GM23338 (cell line): Measurements from ENCODE around the gene THSD4. TPM values are rescaled to one million over a fixed set of nuclear protein-coding genes. Genes with fewer than 3 reads are reported as not detected.

Experiments
- ATAC-seq: fragments of 200-7000 bp; cut with Tn5 transposase; 3 replicates; pipeline ENCODE4 v1.9.1; 2020
- DNase-seq: peaks from one replicate; pipeline ENCODE4 v3.0.0-alpha.2; 2015; ENCODE audit warnings: low spot score
- H2AFZ ChIP-seq: fragments of 200-600 bp; sonication (generic); 2 replicates; pipeline ENCODE4 v1.8.0; 2016; ENCODE audit warnings: antibody characterized with exemption, mild to moderate bottlenecking, moderate library complexity
- H3F3A ChIP-seq: fragments of 200-600 bp; sonication (generic); replicated peaks from 2 replicates; pipeline ENCODE4 v1.8.0; 2017; ENCODE audit warnings: antibody characterized with exemption, mixed run types, low read depth
- H3K27ac ChIP-seq: fragments of 200-600 bp; sonication (generic); 2 replicates; pipeline ENCODE4 v1.6.1; 2016; ENCODE audit warnings: low read depth
- H3K27me3 ChIP-seq: fragments of 200-600 bp; sonication (generic); 2 replicates; pipeline ENCODE4 v1.8.0; 2016; ENCODE audit warnings: mild to moderate bottlenecking, mixed run types, moderate library complexity; ENCODE audit not compliant: insufficient read depth
- H3K36me3 ChIP-seq: fragments of 200-600 bp; sonication (generic); 2 replicates; pipeline ENCODE4 v1.8.0; 2016; ENCODE audit warnings: mild to moderate bottlenecking; ENCODE audit not compliant: insufficient read depth
- H3K4me1 ChIP-seq: fragments of 200-600 bp; sonication (generic); 2 replicates; pipeline ENCODE4 v1.8.0; 2016; ENCODE audit warnings: mild to moderate bottlenecking, moderate library complexity; ENCODE audit not compliant: insufficient read depth
- H3K4me2 ChIP-seq: fragments of 200-600 bp; sonication (generic); 2 replicates; pipeline ENCODE4 v1.7.1; 2017; ENCODE audit warnings: mixed run types
- H3K4me3 ChIP-seq: fragments of 200-600 bp; sonication (generic); 2 replicates; pipeline ENCODE4 v1.6.1; 2016; ENCODE audit warnings: mixed run types
- H3K79me2 ChIP-seq: fragments of 200-600 bp; sonication (generic); replicated peaks from 2 replicates; pipeline ENCODE4 v1.8.0; 2017; ENCODE audit warnings: mild to moderate bottlenecking; ENCODE audit not compliant: insufficient read depth
- H3K9me2 ChIP-seq: fragments of 200-600 bp; sonication (generic); 2 replicates; pipeline ENCODE4 v1.8.0; 2017; ENCODE audit not compliant: insufficient read depth
- H4K20me1 ChIP-seq: fragments of 200-600 bp; sonication (generic); replicated peaks from 2 replicates; pipeline ENCODE4 v1.8.0; 2017; ENCODE audit warnings: mild to moderate bottlenecking; ENCODE audit not compliant: insufficient read depth
- H3K27ac Mint-ChIP-seq: 2 replicates; pipeline ENCODE4 v1.8.0; 2020; ENCODE audit warnings: inconsistent platforms, mild to moderate bottlenecking, moderate library complexity, mixed read lengths
- H3K27me3 Mint-ChIP-seq: 3 replicates; pipeline ENCODE4 v1.8.0; 2022; ENCODE audit warnings: low read depth, mild to moderate bottlenecking, moderate library complexity, mixed read lengths, inconsistent platforms; ENCODE audit not compliant: insufficient read depth, poor library complexity
- H3K36me3 Mint-ChIP-seq: 3 replicates; pipeline ENCODE4 v1.8.0; 2021; ENCODE audit warnings: low read depth, mild to moderate bottlenecking, inconsistent platforms, moderate library complexity, mixed read lengths
- H3K4me1 Mint-ChIP-seq: 3 replicates; pipeline ENCODE4 v1.8.0; 2020; ENCODE audit warnings: mild to moderate bottlenecking, inconsistent platforms, mixed read lengths
- H3K4me3 Mint-ChIP-seq: 3 replicates; pipeline ENCODE4 v1.8.0; 2021; ENCODE audit warnings: moderate library complexity, mild to moderate bottlenecking, inconsistent platforms, mixed read lengths
- H3K9me3 Mint-ChIP-seq: 3 replicates; pipeline ENCODE4 v1.8.0; 2020; ENCODE audit warnings: moderate library complexity, mild to moderate bottlenecking, inconsistent platforms, mixed read lengths
- CREB1 ChIP-seq: fragments of 250-450 bp; sonication (Bioruptor Pico); IDR thresholded peaks from 2 replicates; pipeline ENCODE4 v1.5.0; 2020; ENCODE audit warnings: low read depth, mild to moderate bottlenecking, moderate library complexity
- CTCF ChIP-seq, 2 experiments: fragments of 200-600 bp in 1 of 2; sonication (generic) in 1 of 2; conservative IDR thresholded peaks; 2 replicates each; pipeline versions ENCODE4 v1.5.1 to v1.6.1; 2016 to 2017; ENCODE audit warnings: antibody characterized with exemption in 2 of 2, low read depth in 2 of 2, mild to moderate bottlenecking in 2 of 2, moderate library complexity in 1 of 2
- EZH2 ChIP-seq: fragments of 200-600 bp; sonication (generic); IDR thresholded peaks from one replicate; pipeline ENCODE4 v1.8.0; 2017; ENCODE audit warnings: antibody characterized with exemption, mild to moderate bottlenecking, low read depth; ENCODE audit not compliant: unreplicated experiment
- EZH2phosphoT487 ChIP-seq: fragments of 200-600 bp; sonication (generic); IDR thresholded peaks from one replicate; pipeline ENCODE4 v1.8.1; 2018; ENCODE audit warnings: antibody characterized with exemption; ENCODE audit not compliant: unreplicated experiment
- JUNB ChIP-seq: IDR thresholded peaks from one replicate; pipeline ENCODE4 v1.6.1; 2016; ENCODE audit warnings: antibody characterized with exemption; ENCODE audit not compliant: unreplicated experiment
- NANOG ChIP-seq: IDR thresholded peaks from 2 replicates; pipeline ENCODE4 v1.6.1; 2016; ENCODE audit warnings: antibody characterized with exemption, borderline replicate concordance
- POLR2AphosphoS5 ChIP-seq: IDR thresholded peaks from 2 replicates; pipeline ENCODE4 v1.6.1; 2016; ENCODE audit warnings: antibody characterized with exemption, low read depth
- REST ChIP-seq: IDR thresholded peaks from one replicate; pipeline ENCODE4 v1.6.1; 2018; ENCODE audit warnings: antibody characterized with exemption; ENCODE audit not compliant: unreplicated experiment
- STAT1 ChIP-seq: IDR thresholded peaks from one replicate; pipeline ENCODE4 v1.6.1; 2016; ENCODE audit warnings: antibody characterized with exemption; ENCODE audit not compliant: unreplicated experiment
- ZNF114 ChIP-seq: fragments of 250-450 bp; sonication (Bioruptor Pico); IDR thresholded peaks from 2 replicates; pipeline ENCODE4 v1.5.0; 2020; ENCODE audit warnings: mild to moderate bottlenecking, moderate library complexity
- ZNF331 ChIP-seq: fragments of 250-450 bp; sonication (Bioruptor Pico); IDR thresholded peaks from 2 replicates; pipeline ENCODE4 v1.5.0; 2020; ENCODE audit warnings: low read depth, mild to moderate bottlenecking, moderate library complexity
- ZNF462 ChIP-seq: fragments of 250-450 bp; sonication (Bioruptor Pico); IDR thresholded peaks from 2 replicates; pipeline ENCODE4 v1.5.0; 2020; ENCODE audit warnings: mild to moderate bottlenecking, moderate library complexity
- polyA plus RNA-seq: library from polyadenylated mRNA; unstranded; fragments of >200 nt; fragmentation: Nextera tagmentation; extraction: Ambion mirVana; gene quantifications from 2 replicates; pipeline ENCODE4 v1.2.1, GENCODE V29; 2016
- total RNA-seq: library from RNA; depleted of rRNA; stranded (reverse); fragments of >200 nt; shearing (Covaris generic); gene quantifications from 2 replicates; pipeline ENCODE4 v1.2.3, GENCODE V29; 2014
- TF ChIP-seq, protein P1 (sequence below): IDR thresholded peaks from 2 replicates; pipeline ENCODE4 v1.6.1; 2016; ENCODE audit warnings: antibody characterized with exemption

Gene THSD4
- total and polyA plus RNA-seq, 2 experiments from 2014 or later: 2.0 to 7.4 TPM

DNA sequence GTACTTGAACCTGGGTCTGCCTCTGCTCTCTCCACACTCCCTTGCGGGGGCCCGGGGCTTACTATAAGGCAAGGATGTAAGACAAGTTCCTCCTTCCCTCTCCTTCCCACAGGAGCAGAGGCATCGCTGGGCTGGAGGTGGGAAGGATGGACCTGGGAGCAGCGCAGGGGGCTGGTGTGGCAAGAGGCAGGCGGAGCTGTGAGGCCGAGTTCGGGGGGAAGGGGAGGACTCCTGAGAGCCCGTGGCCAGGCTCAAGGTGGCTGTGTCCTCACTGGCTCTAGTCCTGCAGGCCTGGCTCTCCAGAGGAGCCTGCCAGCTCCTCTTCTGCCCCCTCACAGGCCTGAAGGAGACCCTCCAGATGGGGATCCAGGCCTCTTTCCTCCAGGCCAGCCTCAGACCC, 694.1 kb downstream of the THSD4 start:
- H3K36me3 Mint-ChIP-seq: no peaks in the 10 kb centered on the region; the same call in 2 of the 3 replicates
- no peaks in the 10 kb centered on the region for H3K9me2 ChIP-seq
- no peak for DNase-seq
- no peak overlapping the region for H3K4me2 ChIP-seq
- peaks cover 10% of the 10 kb centered on the region for H3K27me3 Mint-ChIP-seq
- H3K4me1 ChIP-seq: peaks cover 25% of the 10 kb centered on the region
- TF ChIP-seq EZH2phosphoT487 (no peak), CREB1 (CRISPR knock-in tag) (no peak), CTCF (conservative IDR thresholded peaks at IDR 0.05; ENCODE audit: low read depth in 2 of 2) (no peak), STAT1 (no peak), NANOG (no peak), ZNF114 (CRISPR knock-in tag) (no peak), POLR2AphosphoS5 (no peak), EZH2 (no peak), ZNF462 (CRISPR knock-in tag) (no peak), ZNF331 (CRISPR knock-in tag) (no peak), JUNB (no peak), REST (no peak)
- TF ChIP-seq, protein P1, sequence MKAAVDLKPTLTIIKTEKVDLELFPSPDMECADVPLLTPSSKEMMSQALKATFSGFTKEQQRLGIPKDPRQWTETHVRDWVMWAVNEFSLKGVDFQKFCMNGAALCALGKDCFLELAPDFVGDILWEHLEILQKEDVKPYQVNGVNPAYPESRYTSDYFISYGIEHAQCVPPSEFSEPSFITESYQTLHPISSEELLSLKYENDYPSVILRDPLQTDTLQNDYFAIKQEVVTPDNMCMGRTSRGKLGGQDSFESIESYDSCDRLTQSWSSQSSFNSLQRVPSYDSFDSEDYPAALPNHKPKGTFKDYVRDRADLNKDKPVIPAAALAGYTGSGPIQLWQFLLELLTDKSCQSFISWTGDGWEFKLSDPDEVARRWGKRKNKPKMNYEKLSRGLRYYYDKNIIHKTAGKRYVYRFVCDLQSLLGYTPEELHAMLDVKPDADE: no peak
- H3F3A ChIP-seq: peaks cover 7% of the 10 kb centered on the region; the same call in 1 of the 2 replicates
- no peak for ATAC-seq
- H3K4me3 ChIP-seq: no peak overlapping the region
- no peak overlapping the region for H3K27ac ChIP-seq
- peaks cover 35% of the 10 kb centered on the region for H3K4me1 Mint-ChIP-seq
- no peaks in the 10 kb centered on the region for H4K20me1 ChIP-seq
- no peaks in the 10 kb centered on the region for H3K27me3 ChIP-seq
- H3K4me3 Mint-ChIP-seq: no peak overlapping the region
- no peaks in the 10 kb centered on the region for H3K79me2 ChIP-seq
- no peaks in the 10 kb centered on the region for H3K9me3 Mint-ChIP-seq
- H3K36me3 ChIP-seq: no peaks in the 10 kb centered on the region
- no peak overlapping the region for H3K27ac Mint-ChIP-seq
- no peak overlapping the region; the same call in 1 of the 2 replicates for H2AFZ ChIP-seq
